Measurements from ENCODE around the gene ROBO2. TPM values are rescaled to one million over a fixed set of nuclear protein-coding genes. Genes with fewer than 3 reads are reported as not detected.

ROBO2 gene
- total RNA-seq, 4 donors from 2014 or later: 0.16 to 4.0 (median 1.3) TPM

DNA sequence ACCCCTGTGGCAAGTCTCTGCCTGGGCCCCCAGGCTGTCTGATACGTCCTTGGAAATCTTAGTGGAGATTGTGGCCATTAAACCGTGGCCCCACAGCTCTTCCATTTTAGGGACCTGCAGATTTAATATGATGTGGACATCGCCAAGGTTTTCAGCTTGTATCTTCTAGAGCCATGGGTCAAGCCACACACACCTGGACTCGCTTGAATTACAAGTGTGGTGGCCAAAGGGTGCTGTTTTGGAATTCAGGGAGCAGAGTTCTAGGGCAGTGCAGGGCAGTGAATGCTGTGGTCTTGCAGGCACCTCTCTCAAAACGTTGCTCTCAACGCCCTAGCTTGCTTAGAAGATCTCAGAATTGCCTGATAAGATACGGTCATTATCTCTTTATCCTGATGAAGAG, 211.2 kb downstream of the ROBO2 start:
- TF ChIP-seq, protein P1, sequence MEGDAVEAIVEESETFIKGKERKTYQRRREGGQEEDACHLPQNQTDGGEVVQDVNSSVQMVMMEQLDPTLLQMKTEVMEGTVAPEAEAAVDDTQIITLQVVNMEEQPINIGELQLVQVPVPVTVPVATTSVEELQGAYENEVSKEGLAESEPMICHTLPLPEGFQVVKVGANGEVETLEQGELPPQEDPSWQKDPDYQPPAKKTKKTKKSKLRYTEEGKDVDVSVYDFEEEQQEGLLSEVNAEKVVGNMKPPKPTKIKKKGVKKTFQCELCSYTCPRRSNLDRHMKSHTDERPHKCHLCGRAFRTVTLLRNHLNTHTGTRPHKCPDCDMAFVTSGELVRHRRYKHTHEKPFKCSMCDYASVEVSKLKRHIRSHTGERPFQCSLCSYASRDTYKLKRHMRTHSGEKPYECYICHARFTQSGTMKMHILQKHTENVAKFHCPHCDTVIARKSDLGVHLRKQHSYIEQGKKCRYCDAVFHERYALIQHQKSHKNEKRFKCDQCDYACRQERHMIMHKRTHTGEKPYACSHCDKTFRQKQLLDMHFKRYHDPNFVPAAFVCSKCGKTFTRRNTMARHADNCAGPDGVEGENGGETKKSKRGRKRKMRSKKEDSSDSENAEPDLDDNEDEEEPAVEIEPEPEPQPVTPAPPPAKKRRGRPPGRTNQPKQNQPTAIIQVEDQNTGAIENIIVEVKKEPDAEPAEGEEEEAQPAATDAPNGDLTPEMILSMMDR (IDR thresholded peaks at IDR 0.05; ENCODE audit: low read depth): no peak

DNA sequence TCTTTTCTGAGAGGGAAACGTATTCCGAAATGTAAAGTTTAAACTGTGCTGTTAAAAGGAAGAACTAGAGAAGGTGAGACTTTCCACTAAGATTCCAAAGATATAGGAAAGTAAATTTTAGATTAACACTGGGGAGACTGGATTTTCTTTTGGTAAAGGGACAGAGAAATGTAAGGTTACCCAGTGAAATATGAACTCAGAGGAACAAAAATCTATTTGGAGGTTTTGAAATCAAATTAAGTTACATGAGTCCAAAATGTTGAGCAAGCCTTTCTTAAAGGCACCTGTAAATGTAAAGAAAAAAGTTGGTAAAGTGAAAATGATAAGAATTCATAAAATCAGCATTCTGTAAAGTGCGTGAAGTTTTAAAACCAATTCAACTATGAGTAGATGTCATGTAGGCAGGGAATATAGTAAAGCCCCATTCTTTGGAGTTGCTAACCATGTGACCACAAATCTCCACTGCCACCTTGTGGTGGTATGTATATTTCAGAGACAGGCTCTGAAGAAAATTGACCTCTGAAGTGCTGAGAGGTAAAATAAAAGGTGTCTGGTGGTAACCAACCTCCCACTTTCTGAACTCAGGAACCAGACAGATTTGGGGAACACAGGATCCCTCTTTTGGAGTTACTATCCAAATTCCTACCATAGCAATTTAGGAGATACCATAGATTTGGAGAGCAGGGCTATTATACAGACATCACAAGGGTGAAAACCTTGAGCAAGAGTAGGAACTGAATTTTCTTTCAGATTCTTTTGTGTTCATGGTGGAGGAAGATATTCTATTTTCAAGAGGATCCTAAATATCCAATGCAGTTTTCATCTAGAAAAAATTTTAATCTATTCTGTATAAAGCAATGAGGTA, 215.3 kb downstream of the ROBO2 start:
- TF ChIP-seq, protein P1 (IDR thresholded peaks at IDR 0.05; ENCODE audit: low read depth): no peak

DNA sequence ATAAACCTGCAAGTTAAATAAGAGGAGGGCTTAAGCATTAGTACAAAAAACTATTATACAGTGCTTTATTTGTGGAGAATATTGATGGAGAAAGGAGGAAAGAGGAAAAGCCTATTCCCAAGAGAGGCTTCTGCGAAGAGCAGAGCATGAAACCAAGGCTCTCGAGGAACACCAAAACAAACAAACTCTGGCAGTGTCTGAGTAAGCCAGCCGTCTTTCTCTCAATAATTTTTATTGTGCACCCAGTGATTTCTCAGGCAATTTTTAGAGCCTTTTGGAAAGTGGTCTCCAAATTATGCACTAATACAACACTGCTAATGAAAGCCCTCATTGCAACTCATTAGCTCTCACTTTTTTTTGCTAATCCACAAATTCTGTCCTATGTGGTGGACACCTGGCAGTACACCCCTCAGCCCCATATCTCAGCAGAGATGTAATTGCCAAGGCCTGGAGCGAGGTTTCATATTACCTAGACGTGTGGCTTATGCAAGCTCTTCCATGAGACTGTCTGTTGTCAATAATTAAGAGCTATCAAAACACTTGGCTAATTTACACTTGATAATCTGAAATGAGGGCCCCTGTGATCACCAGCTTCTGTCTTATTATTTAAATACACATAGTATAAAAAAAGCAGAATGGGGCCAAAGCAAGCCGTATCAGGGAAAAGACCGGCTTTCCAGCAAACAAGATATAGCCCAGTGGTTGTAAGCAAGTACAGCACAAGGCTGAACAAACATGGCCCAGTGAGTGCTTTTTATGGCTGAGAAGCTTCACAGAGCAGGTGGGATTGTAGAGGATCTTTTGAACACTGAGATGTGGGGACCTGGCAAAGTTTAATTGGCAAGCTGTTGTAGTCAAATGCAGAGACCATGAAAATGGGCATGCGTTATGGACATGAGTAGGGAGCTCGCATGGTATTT, 216.9 kb downstream of the ROBO2 start:
- TF ChIP-seq, protein P1 (IDR thresholded peaks at IDR 0.05; ENCODE audit: low read depth): no peak

DNA sequence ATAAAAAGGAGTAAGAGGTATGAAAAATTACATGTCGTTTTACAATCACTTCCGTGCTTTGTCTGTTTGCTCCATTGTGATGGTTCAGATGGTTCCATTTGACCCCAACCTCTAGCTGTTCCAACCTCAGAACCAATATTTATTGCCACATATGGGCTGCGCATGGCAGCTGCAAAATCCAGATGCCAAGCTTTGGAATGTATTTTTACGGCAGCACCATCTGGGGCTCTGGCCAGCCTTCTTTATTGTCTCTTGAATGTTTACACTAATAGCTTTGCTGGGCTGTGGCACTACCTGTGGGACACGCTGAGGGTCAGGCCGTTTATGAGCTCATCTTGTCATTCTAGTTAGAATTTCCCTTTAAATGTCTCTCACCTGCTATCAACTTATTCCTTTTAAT, 219.8 kb downstream of the ROBO2 start:
- TF ChIP-seq, protein P1 (IDR thresholded peaks at IDR 0.05; ENCODE audit: low read depth): no peak

DNA sequence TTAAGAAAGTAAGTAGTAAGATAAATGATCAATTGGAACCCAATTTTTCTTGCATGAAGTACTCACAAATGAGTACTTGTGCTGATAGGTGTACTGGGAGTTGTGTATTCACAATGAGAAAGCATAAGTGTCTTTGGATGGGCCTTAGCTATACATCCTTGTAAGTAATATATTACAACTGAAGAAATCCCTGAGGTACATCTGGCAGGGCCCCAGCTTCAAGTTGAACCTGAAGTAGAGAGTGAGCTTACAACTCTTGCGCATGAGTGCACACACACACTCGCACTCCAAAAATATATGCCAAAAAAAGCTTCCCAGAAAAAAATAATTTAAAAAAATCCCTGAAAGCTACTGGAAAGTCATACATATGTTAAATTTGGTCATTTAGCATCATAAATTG, 222.5 kb downstream of the ROBO2 start:
- TF ChIP-seq, protein P1 (IDR thresholded peaks at IDR 0.05; ENCODE audit: low read depth): no peak

DNA sequence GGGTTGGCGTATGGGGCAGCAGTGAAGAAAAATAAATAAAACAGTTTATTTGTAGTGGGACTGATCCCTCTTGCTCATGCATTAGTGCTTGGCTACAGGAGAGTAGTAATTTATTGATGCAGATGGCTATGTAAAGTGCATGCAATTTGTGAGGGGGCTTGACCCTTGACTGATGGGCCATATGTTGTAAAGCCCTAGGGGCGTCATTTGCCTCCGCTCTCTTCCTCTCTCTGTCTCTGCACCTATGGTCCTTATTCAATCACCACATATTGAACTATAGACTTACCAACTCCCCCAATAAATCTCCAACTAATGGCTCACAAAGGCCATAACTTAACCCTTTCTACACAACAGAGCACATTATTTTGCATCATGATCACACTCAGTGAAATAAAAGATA, 227.7 kb downstream of the ROBO2 start:
- TF ChIP-seq, protein P1 (IDR thresholded peaks at IDR 0.05; ENCODE audit: low read depth): no peak

DNA sequence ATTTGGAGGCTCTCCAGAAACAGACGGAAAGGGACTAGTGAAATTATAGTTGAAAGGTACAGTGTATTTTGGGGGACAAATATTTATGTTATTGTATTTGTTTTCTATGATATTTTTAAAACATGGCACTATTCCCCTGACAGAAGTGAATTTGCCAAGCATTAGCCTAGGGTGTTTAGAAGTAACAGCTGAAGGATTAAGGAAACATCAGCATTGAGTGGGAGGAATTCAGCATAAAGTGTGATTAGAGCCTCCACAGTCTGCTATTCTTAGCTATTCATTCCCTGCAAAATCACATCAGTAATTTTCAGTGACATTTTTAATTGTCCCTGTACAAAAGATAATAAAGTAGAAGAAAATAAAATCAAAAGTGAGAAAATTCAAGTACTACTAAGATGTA, 231.4 kb downstream of the ROBO2 start:
- TF ChIP-seq, protein P1 (IDR thresholded peaks at IDR 0.05; ENCODE audit: low read depth): no peak

All from subcutaneous adipose tissue (tissue), 4 donors.